HUDEP-2 (cell line): Measurements from ENCODE around the gene NTSR1.

ENCODE experiments used
- DNase-seq, 76 experiments: peaks; one replicate each; lab custom pipeline; 2025; ENCODE audit not compliant: unreplicated experiment in 76 of 76; lab: John Stamatoyannopoulos, UW

NTSR1 gene

GRCh38 chr20:62797671-62798532, 89.3 kb downstream of the NTSR1 start:
- no peak for DNase-seq

- DNase-seq, result no peak
Observed at GRCh38 chr20:62799036-62799435, 90.4 kb downstream of the NTSR1 start.

- no peak for DNase-seq
Observed at GRCh38 chr20:62799459-62799858, 90.8 kb downstream of the NTSR1 start.

- no peak for DNase-seq
Observed at GRCh38 chr20:62799873-62800272, 91.2 kb downstream of the NTSR1 start.

GRCh38 chr20:62800314-62801259, 92.0 kb downstream of the NTSR1 start:
- DNase-seq, result no peak

DNA sequence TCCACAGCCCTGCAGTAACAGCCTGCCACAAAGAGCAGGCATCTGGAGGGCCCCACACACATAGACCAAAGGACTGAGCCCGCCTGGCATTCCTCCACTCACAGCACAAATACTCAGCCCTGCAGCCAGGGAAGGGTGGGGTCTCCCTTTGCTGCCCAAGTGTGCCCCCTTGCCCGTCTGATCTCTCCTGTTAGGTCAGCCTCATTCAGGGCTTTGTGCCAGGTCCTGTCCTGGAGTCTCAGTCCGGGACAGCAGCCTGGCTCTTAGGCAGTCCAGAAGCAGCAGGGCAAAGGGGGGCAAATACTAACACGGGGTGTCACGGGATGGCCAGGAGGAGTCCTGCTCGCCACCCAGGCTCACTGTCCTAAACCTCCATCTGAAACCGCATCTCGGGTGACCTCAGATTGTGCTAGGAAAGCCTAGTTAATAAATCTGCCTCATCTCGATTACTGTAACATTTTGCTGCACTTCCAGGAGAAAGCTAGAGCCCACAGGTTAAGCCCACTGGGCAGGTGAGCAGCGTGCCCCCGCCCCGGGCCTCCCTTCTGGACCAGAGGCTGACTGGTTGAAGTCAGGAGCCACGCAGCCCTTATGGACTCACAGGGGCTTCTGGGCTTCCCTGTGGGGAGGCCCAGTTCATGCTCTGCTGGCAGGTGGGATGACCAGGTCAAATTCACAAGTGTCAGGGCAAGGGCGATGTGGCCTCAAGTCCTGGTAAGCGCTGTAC, 92.8 kb downstream of the NTSR1 start:
- DNase-seq, result no peak

DNA sequence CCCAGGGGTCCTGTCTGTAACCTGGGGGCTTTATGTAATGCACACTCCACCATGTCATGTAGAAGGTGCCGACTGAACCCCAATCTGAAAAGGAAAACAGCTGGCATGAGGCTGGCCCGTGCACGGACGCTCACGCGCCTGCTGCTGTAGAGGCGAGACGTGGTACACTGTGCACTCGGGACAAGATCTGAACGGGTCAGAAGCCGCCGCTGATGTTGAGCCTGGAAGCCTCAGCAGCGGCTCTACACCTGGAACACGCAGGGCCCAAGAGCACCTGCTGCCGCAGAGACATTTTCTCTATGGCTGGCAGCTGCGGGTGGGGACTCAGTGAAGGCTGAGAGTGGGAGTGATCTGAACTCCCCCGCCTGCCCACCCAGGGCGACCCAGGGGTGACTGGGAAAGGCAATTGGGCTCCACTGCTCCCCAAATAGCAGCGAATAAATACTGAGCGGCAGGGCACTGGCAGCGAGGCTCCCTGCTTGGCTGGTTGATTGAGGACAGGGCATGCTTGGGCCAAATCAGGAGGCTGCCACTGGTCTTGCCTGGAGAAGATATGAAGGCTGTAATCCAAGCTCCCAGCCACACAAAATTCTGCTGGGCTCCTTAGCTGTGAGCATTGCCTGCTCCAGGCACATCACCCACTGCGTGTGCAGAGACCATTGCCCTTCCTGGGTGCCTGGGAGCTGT, 93.5 kb downstream of the NTSR1 start:
- peak in 1 of 76 experiments; percentile 18 for DNase-seq

DNA sequence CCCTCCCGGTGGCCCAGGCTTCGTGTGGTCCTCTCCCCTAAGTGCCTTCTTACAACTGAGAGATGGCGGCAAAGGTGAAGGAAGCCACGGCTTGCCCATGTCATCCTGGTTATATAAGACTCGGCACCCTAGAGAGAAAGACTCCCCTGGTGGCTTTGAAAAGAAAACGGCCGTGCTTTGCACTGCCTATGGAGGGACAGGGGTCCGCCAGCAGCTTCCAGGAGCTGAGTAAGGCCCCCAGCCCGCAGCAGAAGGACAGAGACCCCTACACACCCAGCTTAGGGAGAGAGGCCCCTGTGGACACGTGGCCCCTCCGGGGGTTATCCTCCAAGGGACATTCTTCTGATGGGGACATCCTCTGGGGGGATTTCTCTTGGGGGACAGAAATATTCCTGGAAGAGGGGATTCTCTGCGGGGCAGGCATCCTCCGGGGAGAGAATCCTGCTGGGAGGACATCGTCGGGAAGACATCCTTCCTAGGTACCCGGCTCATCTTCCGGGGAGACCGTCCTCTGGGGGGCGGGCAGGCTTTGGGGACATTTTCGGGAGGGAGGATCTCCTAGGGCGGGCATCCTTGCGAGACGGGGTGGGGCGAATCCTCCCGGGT, 95.5 kb downstream of the NTSR1 start:
- DNase-seq, result peak in 2 of 76 experiments; percentile 36 to 40

DNA sequence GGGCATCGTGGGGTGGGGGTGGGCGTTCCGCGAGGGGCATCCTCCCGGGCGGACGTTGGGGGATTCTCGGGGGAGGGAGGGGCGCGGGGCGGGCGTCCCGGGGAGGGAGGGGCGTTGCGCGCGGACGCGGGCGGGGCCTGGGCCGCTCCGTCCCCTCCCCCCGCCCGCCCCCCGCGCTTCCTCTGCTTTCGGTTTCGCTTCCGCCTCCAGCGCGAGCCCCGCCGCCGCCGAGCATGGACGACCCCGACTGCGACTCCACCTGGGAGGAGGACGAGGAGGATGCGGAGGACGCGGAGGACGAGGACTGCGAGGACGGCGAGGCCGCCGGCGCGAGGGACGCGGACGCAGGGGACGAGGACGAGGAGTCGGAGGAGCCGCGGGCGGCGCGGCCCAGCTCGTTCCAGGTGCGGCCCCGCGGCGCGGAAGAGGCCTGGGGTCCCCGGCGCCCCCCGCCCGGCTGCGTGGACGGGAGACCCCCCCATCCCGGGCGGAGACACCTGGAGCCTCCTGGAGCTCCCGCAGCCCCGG, 96.1 kb downstream of the NTSR1 start, which contains the start of gene OGFR:
Gene OGFR, plus strand, starts transcription at position 209 of the 528 bp plus-strand sequence. Its CDS starts 25 bp downstream, at position 234.
- peak in 34 of 76 experiments; percentile 7 to 50 (median 30) for DNase-seq

GRCh38 chr20:62805155-62805710, 96.6 kb downstream of the NTSR1 start:
- peak in 1 of 76 experiments; percentile 6 for DNase-seq

- no peak for DNase-seq
Observed at GRCh38 chr20:62805711-62806382, 97.2 kb downstream of the NTSR1 start.

DNA sequence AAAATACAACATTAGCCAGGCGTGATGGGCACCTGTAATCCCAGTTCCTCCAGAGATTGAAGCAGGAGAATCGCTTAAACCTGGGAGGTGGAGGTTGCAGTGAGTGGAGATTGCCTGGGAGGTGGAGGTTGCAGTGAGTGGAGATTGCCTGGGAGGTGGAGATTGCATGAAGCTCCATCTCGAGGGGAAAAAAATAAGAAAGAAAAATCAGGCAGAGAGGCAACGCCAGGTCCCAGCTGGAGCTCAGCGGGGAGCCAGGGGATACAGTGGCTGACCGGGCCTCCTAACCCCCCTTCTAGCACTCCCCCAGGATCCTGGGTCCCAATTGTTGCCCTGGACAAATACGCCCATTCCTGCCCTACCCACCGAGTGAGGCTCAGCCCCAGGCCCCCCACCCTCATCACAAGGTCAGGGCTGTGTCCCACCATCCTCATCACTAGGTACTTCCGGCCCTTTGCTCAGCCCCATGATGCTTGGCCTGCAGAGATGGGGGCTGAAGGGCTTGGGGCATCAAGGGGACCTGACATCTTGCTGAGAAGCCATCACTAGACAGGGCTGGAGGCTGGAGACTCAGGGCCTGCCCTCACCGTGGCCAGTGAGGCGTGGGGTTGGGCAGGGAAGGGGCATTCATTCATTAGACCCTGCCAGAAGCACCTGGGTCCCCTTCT, 97.9 kb downstream of the NTSR1 start:
- no peak for DNase-seq

DNA sequence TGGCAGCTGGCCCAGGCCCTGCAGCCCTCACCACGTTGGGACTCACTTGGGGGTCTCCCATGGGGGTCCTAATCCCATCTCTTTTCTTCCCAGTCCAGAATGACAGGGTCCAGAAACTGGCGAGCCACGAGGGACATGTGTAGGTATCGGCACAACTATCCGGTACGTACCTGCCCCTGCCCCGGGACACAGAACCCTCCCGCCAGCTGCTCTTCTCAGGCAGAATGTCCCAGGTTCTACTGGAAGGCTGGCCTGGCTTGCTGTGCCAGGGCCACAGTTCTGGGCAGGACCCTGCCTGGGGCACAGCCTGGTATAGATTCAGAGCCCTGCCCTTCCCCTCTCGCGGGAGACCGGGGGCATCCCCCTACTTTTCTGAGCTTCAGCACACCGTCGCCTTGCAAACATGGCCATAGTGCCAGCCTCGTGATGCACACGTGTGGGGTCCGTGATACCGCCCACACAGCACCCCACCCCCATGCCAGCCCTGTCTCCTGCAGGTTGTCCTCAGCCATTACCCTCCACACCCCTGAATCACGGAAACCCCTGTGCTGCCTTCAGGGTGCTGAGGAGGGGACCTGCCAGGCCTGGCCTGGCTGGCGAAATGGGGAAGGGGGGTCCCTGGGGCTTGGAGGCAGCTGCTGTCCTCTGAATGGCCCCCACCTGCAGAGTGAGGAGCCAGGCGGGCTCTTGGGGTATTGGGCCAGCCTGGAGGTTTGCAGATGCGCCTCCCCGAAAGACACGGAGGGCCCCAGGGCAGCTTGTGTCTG, 99.0 kb downstream of the NTSR1 start:
- DNase-seq, result no peak

GRCh38 chr20:62808211-62808865, 99.7 kb downstream of the NTSR1 start:
- DNase-seq, result peak in 61 of 76 experiments; percentile 2 to 76 (median 51)

GRCh38 chr20:62809530-62810428, 101.1 kb downstream of the NTSR1 start:
- no peak for DNase-seq

GRCh38 chr20:62811320-62811719, 102.7 kb downstream of the NTSR1 start:
- DNase-seq, result no peak
